ENCODE data around the gene KRTAP10-10. TPM values are rescaled to one million over a fixed set of nuclear protein-coding genes. Genes with fewer than 3 reads are reported as not detected.
"Not testable (repeated sequence)": the region's sequence is repeated elsewhere in the genome, so short reads cannot be mapped to it uniquely, and the experiment has no call there.

KRTAP10-10 gene
- polyA plus RNA-seq, 3 donors: not detected

DNA sequence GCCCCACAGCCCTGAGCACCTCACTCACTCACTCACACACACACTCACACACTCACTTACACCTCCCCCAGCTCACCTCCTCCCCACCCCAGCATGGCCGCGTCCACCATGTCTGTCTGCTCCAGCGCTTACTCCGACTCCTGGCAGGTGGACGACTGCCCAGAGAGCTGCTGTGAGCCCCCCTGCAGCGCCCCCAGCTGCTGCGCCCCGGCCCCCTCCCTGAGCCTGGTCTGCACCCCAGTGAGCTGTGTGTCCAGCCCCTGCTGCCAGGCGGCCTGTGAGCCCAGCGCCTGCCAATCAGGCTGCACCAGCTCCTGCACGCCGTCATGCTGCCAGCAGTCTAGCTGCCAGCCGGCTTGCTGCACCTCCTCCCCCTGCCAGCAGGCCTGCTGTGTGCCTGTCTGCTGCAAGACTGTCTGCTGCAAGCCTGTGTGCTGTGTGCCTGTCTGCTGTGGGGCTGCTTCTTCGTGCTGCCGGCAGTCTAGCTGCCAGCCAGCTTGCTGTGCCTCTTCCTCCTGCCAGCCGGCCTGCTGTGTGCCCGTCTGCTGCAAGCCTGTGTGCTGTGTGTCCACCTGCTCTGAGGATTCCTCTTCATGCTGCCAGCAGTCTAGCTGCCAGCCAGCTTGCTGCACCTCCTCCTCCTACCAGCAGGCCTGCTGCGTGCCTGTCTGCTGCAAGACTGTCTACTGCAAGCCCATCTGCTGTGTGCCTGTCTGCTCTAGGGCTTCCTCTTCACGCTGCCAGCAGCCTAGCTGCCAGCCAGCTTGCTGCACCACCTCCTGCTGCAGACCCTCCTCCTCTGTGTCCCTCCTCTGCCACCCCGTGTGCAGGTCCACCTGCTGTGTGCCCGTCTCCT, 9.4 kb downstream of the KRTAP10-10 start, which contains the start of gene KRTAP10-11:
Gene KRTAP10-11, plus strand, starts transcription at position 49 of the 856 bp plus-strand sequence. Its CDS starts 45 bp downstream, at position 94.
- not testable (repeated sequence) for DNase-seq (ENCODE audit: extremely low read depth in 1 of 11, low read depth in 9 of 11, low spot score in 4 of 11)

DNA sequence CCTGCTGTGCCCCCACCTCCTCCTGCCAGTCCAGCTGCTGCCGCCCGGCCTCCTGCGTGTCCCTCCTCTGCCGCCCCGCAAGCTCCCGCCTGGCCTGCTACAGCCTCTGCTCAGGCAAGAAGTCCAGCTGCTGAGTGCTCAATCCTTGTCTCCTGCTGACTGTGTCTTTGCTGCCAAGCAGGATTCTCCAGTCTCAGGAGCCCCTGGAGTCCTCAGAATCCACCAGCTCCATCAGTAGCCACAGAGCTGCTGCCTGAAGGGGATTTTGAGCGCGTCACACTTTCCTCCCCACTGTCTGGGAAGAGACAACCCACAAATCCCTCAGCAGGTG, 10.0 kb downstream of the KRTAP10-10 start:
- no peak for DNase-seq (ENCODE audit: extremely low read depth in 1 of 11, low read depth in 9 of 11, low spot score in 4 of 11)

GRCh38 chr21:44648557-44649311, 11.6 kb downstream of the KRTAP10-10 start:
- no peak for DNase-seq (ENCODE audit: extremely low read depth in 1 of 11, low read depth in 9 of 11, low spot score in 4 of 11)

GRCh38 chr21:44649521-44650100, 12.5 kb downstream of the KRTAP10-10 start:
- DNase-seq (ENCODE audit: extremely low read depth in 1 of 11, low read depth in 9 of 11, low spot score in 4 of 11): no peak

DNA sequence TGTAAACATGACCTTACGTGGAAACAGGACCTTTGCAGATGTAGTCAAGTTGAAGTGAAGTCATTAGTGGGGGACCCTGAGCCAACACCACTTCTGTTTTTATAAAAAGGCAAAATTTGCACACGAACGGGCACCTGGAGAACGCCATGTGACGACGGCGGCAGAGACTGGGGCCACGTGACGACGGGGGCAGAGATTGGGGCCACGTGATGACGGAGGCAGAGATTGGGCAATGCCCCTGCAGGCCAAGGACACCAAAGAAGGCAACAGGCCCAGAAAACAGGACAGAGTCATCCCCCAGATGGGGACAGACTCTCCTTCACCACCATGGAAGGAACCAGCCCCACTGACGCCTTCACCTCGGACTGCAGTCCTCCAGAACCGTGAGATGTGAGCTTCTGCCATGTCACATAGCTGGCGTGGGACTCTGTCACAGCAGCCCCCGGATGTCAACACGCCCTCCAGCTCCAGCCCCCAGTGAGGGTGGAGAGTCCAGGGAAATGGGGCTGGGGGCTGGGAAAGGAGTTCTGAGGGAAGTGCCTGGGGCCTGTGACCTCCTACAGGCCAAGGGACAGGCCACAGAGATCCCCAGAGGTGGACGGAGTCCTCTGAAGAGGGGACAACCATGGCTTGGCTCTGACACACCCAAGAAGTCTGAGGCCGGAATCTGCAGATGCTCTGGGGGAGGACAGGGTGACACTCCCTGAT, 13.3 kb downstream of the KRTAP10-10 start:
- DNase-seq (ENCODE audit: extremely low read depth in 1 of 11, low read depth in 9 of 11, low spot score in 4 of 11): no peak

- DNase-seq (ENCODE audit: extremely low read depth in 1 of 11, low read depth in 9 of 11, low spot score in 4 of 11): no peak
These were observed 14.0 kb downstream of the KRTAP10-10 start for GRCh38 chr21:44650973-44651675.

- no peak for DNase-seq (ENCODE audit: extremely low read depth in 1 of 11, low read depth in 9 of 11, low spot score in 4 of 11)
These were observed 16.0 kb downstream of the KRTAP10-10 start for GRCh38 chr21:44653123-44653522.

GRCh38 chr21:44653656-44654575, 16.8 kb downstream of the KRTAP10-10 start:
- DNase-seq (ENCODE audit: extremely low read depth in 1 of 11, low read depth in 9 of 11, low spot score in 4 of 11): no peak

DNA sequence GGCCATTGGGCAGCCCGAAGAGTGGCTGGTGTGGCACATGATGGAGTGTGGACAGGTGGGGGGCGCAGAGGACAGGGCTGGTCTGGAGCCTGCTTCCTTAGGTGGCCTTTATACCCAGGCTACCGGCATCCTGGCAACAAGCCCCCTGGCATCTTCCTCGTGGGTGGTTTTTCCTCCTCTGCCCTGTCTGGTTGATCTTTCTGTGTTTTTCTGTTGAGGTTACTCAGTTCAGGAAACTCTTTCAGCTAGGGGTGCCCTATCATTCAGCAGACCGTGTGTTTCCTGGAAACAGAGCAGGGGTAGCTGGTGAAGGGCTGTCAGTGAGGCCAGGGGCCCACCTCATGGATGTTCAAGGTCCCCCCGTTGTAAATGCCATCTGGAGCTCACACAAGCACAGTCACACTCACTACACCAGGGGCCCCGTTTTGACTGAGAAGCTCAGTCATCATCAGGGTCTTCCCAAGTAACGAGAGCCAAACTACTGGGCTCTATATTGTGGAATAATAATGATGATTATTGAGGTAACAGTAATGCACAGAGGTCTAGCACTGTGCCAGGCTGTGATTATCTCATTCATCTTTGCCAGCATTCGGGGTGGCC, 17.5 kb downstream of the KRTAP10-10 start, which contains the start of gene KRTAP12-4:
Gene KRTAP12-4, minus strand, starts transcription at position 84 of the 600 bp plus-strand sequence. Its CDS starts 45 bp downstream, at position 39.
- no peak for DNase-seq (ENCODE audit: extremely low read depth in 1 of 11, low read depth in 9 of 11, low spot score in 4 of 11)

GRCh38 chr21:44656868-44657267, 19.7 kb downstream of the KRTAP10-10 start:
- no peak for DNase-seq (ENCODE audit: extremely low read depth in 1 of 11, low read depth in 9 of 11, low spot score in 4 of 11)

GRCh38 chr21:44657635-44658540, 20.7 kb downstream of the KRTAP10-10 start, which contains the start of gene KRTAP12-3:
TSS of gene KRTAP12-3 (plus strand) at chr21:44657932. CDS start at chr21:44657980, 48 bp downstream.
- DNase-seq (ENCODE audit: extremely low read depth in 1 of 11, low read depth in 9 of 11, low spot score in 4 of 11): no peak

- DNase-seq (ENCODE audit: extremely low read depth in 1 of 11, low read depth in 9 of 11, low spot score in 4 of 11): no peak
These were observed 21.4 kb downstream of the KRTAP10-10 start for GRCh38 chr21:44658541-44658910.

- no peak for DNase-seq (ENCODE audit: extremely low read depth in 1 of 11, low read depth in 9 of 11, low spot score in 4 of 11)
These were observed 21.9 kb downstream of the KRTAP10-10 start for GRCh38 chr21:44658913-44659595.

DNA sequence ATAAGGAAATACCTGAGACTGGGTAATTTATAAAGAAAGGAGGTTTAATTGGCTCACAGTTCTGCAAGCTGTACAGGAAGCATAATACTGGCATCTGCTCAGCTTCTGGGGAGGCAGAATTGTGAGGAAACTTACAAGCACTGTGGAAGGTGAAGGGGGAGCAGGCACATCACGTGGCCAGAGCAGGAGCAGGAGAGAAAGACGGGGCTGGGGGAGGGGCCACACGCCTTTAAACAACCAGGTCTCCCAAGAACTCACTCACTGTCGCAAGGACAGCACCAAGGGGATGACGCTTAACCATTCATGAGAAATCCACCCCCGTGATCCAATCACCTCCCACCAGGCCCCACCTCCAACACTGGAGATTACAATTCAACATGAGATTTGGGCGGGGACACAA, 24.4 kb downstream of the KRTAP10-10 start:
- DNase-seq (ENCODE audit: extremely low read depth in 1 of 11, low read depth in 9 of 11, low spot score in 4 of 11): not testable (repeated sequence)

DNA sequence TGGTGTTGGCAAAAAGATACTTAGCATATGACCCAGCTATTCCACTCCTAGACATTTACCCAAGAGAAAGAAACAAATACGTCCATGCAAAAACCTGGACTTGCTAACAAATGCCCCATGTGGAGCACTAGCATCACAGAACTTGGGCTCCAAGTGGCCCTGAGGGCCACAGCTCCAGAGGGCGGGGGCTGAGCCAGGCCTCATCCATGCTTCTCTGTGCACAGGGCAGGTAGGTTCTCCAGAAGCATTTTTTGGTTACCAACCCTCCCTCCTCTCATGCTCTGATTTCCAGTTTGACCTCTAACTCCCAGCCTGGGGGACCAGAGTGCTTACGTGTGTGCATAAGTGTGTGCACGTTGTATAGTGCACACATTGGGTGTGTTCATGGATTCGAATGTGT, 27.5 kb downstream of the KRTAP10-10 start:
- DNase-seq (ENCODE audit: extremely low read depth in 1 of 11, low read depth in 9 of 11, low spot score in 4 of 11): no peak
